ENCODE data around the gene IFNL2.

GRCh38 chr19:39293394-39293793, 25.2 kb downstream of the IFNL2 start:
- TF ChIP-seq POLR2A (IDR thresholded peaks at IDR 0.05; ENCODE audit: low read length) (no peak), GATA1 (IDR thresholded peaks at IDR 0.05; ENCODE audit: low read depth, low read length) (no peak)
